H1 (cell line): Measurements from ENCODE around the gene ST6GALNAC3. TPM values are rescaled to one million over a fixed set of nuclear protein-coding genes. Genes with fewer than 3 reads are reported as not detected.

ENCODE experiments used
- polyA plus RNA-seq, 7 experiments: library from polyadenylated mRNA; depleted of rRNA in 3 of 7; stranded (reverse) in 5 of 7; unstranded in 2 of 7; fragments of >200 nt in 5 of 7; fragments of 200-250 nt in 2 of 7; gene quantifications; 1 replicate in 5 of 7; 2 replicates in 1 of 7; 4 replicates in 1 of 7; pipeline versions ENCODE4 v1.2.1 to v1.2.3, GENCODE V29; 2011 to 2013; ENCODE audit warnings: missing spikeins in 2 of 7, mixed read lengths in 2 of 7
- total RNA-seq: library from RNA; stranded (reverse); fragmentation: NEBNext Ultra II Directional; extraction: Animal tissue kit (Norgen Biotek cat#: 25700); gene quantifications from 2 replicates; pipeline ENCODE4 v1.2.1, GENCODE V29; 2021
- TF ChIP-seq, protein P1 (sequence below): fragments of 300-600 bp; sonication (generic); IDR thresholded peaks from 2 replicates; pipeline ENCODE4 v1.7.1; 2012; ENCODE audit warnings: low read length, moderate library complexity, mild to moderate bottlenecking, inconsistent platforms; ENCODE audit not compliant: insufficient replicate concordance

ST6GALNAC3 gene
- total and polyA plus RNA-seq, 2 of the 8 experiments (the other 6 are each of a cell fraction or from before 2014, with no cell fraction given), result 4.9 to 19.0 TPM

DNA sequence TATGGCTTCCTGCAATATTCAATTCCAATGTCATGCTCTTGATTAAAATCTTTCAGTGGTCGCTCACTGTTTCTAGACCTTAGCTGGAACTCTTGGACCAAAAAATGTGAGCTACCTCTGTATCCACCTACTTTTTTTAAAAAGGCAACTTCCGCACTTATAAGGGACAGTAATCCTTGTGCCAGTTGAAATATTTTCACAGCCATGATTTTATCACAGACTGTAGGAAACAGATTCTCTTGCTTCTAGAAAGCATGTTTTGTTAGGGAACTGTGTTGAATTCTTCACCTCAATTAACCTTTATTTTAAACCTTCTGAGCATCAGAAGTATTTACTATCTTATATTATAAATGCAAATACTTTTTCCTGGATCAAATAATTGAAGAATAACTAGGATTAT lies 496.7 kb downstream of the ST6GALNAC3 start (continued):
- TF ChIP-seq, protein P1, sequence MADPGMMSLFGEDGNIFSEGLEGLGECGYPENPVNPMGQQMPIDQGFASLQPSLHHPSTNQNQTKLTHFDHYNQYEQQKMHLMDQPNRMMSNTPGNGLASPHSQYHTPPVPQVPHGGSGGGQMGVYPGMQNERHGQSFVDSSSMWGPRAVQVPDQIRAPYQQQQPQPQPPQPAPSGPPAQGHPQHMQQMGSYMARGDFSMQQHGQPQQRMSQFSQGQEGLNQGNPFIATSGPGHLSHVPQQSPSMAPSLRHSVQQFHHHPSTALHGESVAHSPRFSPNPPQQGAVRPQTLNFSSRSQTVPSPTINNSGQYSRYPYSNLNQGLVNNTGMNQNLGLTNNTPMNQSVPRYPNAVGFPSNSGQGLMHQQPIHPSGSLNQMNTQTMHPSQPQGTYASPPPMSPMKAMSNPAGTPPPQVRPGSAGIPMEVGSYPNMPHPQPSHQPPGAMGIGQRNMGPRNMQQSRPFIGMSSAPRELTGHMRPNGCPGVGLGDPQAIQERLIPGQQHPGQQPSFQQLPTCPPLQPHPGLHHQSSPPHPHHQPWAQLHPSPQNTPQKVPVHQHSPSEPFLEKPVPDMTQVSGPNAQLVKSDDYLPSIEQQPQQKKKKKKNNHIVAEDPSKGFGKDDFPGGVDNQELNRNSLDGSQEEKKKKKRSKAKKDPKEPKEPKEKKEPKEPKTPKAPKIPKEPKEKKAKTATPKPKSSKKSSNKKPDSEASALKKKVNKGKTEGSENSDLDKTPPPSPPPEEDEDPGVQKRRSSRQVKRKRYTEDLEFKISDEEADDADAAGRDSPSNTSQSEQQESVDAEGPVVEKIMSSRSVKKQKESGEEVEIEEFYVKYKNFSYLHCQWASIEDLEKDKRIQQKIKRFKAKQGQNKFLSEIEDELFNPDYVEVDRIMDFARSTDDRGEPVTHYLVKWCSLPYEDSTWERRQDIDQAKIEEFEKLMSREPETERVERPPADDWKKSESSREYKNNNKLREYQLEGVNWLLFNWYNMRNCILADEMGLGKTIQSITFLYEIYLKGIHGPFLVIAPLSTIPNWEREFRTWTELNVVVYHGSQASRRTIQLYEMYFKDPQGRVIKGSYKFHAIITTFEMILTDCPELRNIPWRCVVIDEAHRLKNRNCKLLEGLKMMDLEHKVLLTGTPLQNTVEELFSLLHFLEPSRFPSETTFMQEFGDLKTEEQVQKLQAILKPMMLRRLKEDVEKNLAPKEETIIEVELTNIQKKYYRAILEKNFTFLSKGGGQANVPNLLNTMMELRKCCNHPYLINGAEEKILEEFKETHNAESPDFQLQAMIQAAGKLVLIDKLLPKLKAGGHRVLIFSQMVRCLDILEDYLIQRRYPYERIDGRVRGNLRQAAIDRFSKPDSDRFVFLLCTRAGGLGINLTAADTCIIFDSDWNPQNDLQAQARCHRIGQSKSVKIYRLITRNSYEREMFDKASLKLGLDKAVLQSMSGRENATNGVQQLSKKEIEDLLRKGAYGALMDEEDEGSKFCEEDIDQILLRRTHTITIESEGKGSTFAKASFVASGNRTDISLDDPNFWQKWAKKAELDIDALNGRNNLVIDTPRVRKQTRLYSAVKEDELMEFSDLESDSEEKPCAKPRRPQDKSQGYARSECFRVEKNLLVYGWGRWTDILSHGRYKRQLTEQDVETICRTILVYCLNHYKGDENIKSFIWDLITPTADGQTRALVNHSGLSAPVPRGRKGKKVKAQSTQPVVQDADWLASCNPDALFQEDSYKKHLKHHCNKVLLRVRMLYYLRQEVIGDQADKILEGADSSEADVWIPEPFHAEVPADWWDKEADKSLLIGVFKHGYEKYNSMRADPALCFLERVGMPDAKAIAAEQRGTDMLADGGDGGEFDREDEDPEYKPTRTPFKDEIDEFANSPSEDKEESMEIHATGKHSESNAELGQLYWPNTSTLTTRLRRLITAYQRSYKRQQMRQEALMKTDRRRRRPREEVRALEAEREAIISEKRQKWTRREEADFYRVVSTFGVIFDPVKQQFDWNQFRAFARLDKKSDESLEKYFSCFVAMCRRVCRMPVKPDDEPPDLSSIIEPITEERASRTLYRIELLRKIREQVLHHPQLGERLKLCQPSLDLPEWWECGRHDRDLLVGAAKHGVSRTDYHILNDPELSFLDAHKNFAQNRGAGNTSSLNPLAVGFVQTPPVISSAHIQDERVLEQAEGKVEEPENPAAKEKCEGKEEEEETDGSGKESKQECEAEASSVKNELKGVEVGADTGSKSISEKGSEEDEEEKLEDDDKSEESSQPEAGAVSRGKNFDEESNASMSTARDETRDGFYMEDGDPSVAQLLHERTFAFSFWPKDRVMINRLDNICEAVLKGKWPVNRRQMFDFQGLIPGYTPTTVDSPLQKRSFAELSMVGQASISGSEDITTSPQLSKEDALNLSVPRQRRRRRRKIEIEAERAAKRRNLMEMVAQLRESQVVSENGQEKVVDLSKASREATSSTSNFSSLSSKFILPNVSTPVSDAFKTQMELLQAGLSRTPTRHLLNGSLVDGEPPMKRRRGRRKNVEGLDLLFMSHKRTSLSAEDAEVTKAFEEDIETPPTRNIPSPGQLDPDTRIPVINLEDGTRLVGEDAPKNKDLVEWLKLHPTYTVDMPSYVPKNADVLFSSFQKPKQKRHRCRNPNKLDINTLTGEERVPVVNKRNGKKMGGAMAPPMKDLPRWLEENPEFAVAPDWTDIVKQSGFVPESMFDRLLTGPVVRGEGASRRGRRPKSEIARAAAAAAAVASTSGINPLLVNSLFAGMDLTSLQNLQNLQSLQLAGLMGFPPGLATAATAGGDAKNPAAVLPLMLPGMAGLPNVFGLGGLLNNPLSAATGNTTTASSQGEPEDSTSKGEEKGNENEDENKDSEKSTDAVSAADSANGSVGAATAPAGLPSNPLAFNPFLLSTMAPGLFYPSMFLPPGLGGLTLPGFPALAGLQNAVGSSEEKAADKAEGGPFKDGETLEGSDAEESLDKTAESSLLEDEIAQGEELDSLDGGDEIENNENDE, result no peak
